A549 (cell line): ENCODE measurements around the gene ADGRL2. TPM values are rescaled to one million over a fixed set of nuclear protein-coding genes. Genes with fewer than 3 reads are reported as not detected.

ENCODE experiments used
- ATAC-seq, 2 experiments: fragments of 200-7000 bp in 1 of 2; fragments of >200 bp in 1 of 2; cut with Nextera tagmentation in 1 of 2; cut with Tn5 transposase in 1 of 2; 3 replicates each; pipeline versions ENCODE4 v1.8.0 to v1.9.1; 2018 to 2020; ENCODE audit warnings: mild to moderate bottlenecking in 1 of 2, moderate library complexity in 1 of 2
- CTCF ChIA-PET: fragments of 300-600 bp; sonication (Branson Sonifier 250); formaldehyde crosslinking; extraction: SDS; loops from one replicate; lab custom pipeline; 2021; ENCODE audit warnings: antibody characterized with exemption, inconsistent platforms; lab: Yijun Ruan, JAX
- POLR2A ChIA-PET: fragments of 350-600 bp; formaldehyde crosslinking; extraction: SDS; loops from one replicate; lab custom pipeline; 2021; ENCODE audit warnings: antibody characterized with exemption, inconsistent platforms; lab: Yijun Ruan, JAX
- DNase-seq, 2 experiments: peaks; one replicate each; pipeline versions ENCODE4 v3.0.0 to v3.0.0-alpha.2; 2011 to 2016; ENCODE audit warnings: low read depth in 1 of 2, low spot score in 1 of 2
- FAIRE-seq: peaks from 2 replicates; lab custom pipeline; 2011; peaks lifted over from hg19 to GRCh38; lab: Jason Lieb, UNC
- H3K27ac ChIP-seq, 2 experiments: fragments of >200 bp; sonication (Bioruptor Twin); formaldehyde crosslinking; 3 replicates each; pipeline ENCODE4 v1.5.1; 2016 to 2017
- H3K4me1 ChIP-seq: fragments of >200 bp; sonication (Bioruptor Twin); formaldehyde crosslinking; 3 replicates; pipeline ENCODE4 v1.6.1; 2016
- H3K4me2 ChIP-seq: fragments of >200 bp; sonication (Bioruptor Twin); formaldehyde crosslinking; 3 replicates; pipeline ENCODE4 v1.6.1; 2016
- H3K4me3 ChIP-seq: fragments of >200 bp; sonication (Bioruptor Twin); formaldehyde crosslinking; 3 replicates; pipeline ENCODE4 v1.5.1; 2016
- H3K9me3 ChIP-seq: fragments of >200 bp; sonication (Bioruptor Twin); formaldehyde crosslinking; 3 replicates; pipeline ENCODE4 v1.6.1; 2016
- CBX2 ChIP-seq: fragments of 200-600 bp; sonication (generic); IDR thresholded peaks from 2 replicates; pipeline ENCODE4 v1.6.1; 2016; ENCODE audit warnings: low read depth, mild to moderate bottlenecking, borderline replicate concordance
- CEBPB ChIP-seq, 2 experiments: fragments of >200 bp in 1 of 2; sonication (Bioruptor Twin) in 1 of 2; formaldehyde crosslinking in 1 of 2; IDR thresholded peaks; 2 replicates each; pipeline ENCODE4 v1.6.1; 2012 to 2016
- EHMT2 ChIP-seq: fragments of 200-600 bp; sonication (generic); IDR thresholded peaks from 2 replicates; pipeline ENCODE4 v1.6.1; 2016; ENCODE audit warnings: antibody characterized with exemption, low read depth, mild to moderate bottlenecking, moderate library complexity
- EP300 ChIP-seq, 2 experiments: fragments of >200 bp; sonication (Bioruptor Twin); formaldehyde crosslinking; IDR thresholded peaks; 2 replicates in 1 of 2; 3 replicates in 1 of 2; pipeline ENCODE4 v1.6.1; 2016 to 2017
- ESRRA ChIP-seq: fragments of 150-350 bp; IDR thresholded peaks from 2 replicates; pipeline ENCODE4 v1.6.1; 2014; ENCODE audit warnings: mild to moderate bottlenecking, low read length, borderline replicate concordance
- FOSB ChIP-seq: fragments of 250-450 bp; sonication (Bioruptor Pico); IDR thresholded peaks from 2 replicates; pipeline ENCODE4 v1.5.0; 2020; ENCODE audit warnings: mild to moderate bottlenecking, moderate library complexity
- FOXS1 ChIP-seq: fragments of 250-450 bp; sonication (Bioruptor Pico); IDR thresholded peaks from 2 replicates; pipeline ENCODE4 v1.5.0; 2020; ENCODE audit warnings: mild to moderate bottlenecking, moderate library complexity
- GATA3 ChIP-seq: IDR thresholded peaks from 2 replicates; pipeline ENCODE4 v1.6.1; 2012; ENCODE audit warnings: borderline replicate concordance
- JUN ChIP-seq, 2 experiments: fragments of >200 bp; sonication (Bioruptor Twin); formaldehyde crosslinking; IDR thresholded peaks; 2 replicates in 1 of 2; 3 replicates in 1 of 2; pipeline ENCODE4 v1.6.1; 2016 to 2017
- JUNB ChIP-seq: fragments of >200 bp; sonication (Bioruptor Twin); formaldehyde crosslinking; IDR thresholded peaks from 2 replicates; pipeline ENCODE4 v1.6.1; 2016
- KDM1A ChIP-seq: fragments of 200-600 bp; sonication (generic); IDR thresholded peaks from 2 replicates; pipeline ENCODE4 v1.6.1; 2016; ENCODE audit warnings: low read depth, mild to moderate bottlenecking
- KDM5A ChIP-seq: fragments of 200-600 bp; sonication (generic); IDR thresholded peaks from 2 replicates; pipeline ENCODE4 v1.6.1; 2016; ENCODE audit warnings: antibody characterized with exemption, mild to moderate bottlenecking
- MYC ChIP-seq: IDR thresholded peaks from 2 replicates; pipeline ENCODE4 v1.6.1; 2012; ENCODE audit warnings: mild to moderate bottlenecking, inconsistent platforms, low read length, improper control_type of control experiment, borderline replicate concordance
- NPAS2 ChIP-seq: fragments of 250-450 bp; sonication (Bioruptor Pico); IDR thresholded peaks from 2 replicates; pipeline ENCODE4 v1.8.0; 2022; ENCODE audit warnings: mild to moderate bottlenecking, moderate library complexity, borderline replicate concordance
- NR3C1 ChIP-seq: fragments of >200 bp; sonication (Bioruptor Twin); formaldehyde crosslinking; IDR thresholded peaks from 3 replicates; pipeline ENCODE4 v1.6.1; 2017
- PHF8 ChIP-seq: fragments of 200-600 bp; sonication (generic); IDR thresholded peaks from 2 replicates; pipeline ENCODE4 v1.6.1; 2016; ENCODE audit warnings: low read depth, mild to moderate bottlenecking, antibody characterized with exemption, moderate library complexity, borderline replicate concordance
- RAD21 ChIP-seq, 2 experiments: fragments of >200 bp in 1 of 2; sonication (Bioruptor Twin) in 1 of 2; formaldehyde crosslinking in 1 of 2; IDR thresholded peaks in 1 of 2; conservative IDR thresholded peaks in 1 of 2; 2 replicates in 1 of 2; 3 replicates in 1 of 2; pipeline ENCODE4 v1.6.1; 2012 to 2018; ENCODE audit warnings: inconsistent platforms in 1 of 2
- RARB ChIP-seq: fragments of 250-450 bp; sonication (Bioruptor Pico); IDR thresholded peaks from 2 replicates; pipeline ENCODE4 v1.8.0; 2021; ENCODE audit warnings: mild to moderate bottlenecking, moderate library complexity
- RCOR1 ChIP-seq: fragments of 150-350 bp; IDR thresholded peaks from 2 replicates; pipeline ENCODE4 v1.6.1; 2014; ENCODE audit warnings: antibody characterized with exemption, low read length, low read depth
- SREBF2 ChIP-seq: fragments of 450-650 bp; IDR thresholded peaks from 2 replicates; pipeline ENCODE4 v1.6.1; 2014; ENCODE audit warnings: mild to moderate bottlenecking, moderate library complexity
- ZNF302 ChIP-seq: fragments of 250-450 bp; sonication (Bioruptor Pico); IDR thresholded peaks from 2 replicates; pipeline ENCODE4 v1.9.0; 2021; ENCODE audit warnings: inconsistent platforms, mild to moderate bottlenecking, moderate library complexity
- ZSCAN20 ChIP-seq: fragments of 250-450 bp; sonication (Bioruptor Pico); IDR thresholded peaks from 2 replicates; pipeline ENCODE4 v1.8.0; 2022; ENCODE audit warnings: mild to moderate bottlenecking, moderate library complexity
- whole genome bisulfite sequencing: methylation state at CpG from one replicate; pipeline ENCODE4 v1.1.6; 2017; ENCODE audit errors: missing lambda C conversion rate; 5-methylcytosine and 5-hydroxymethylcytosine counted together
- polyA plus RNA-seq, 4 experiments: library from polyadenylated mRNA; depleted of rRNA in 3 of 4; stranded (reverse); fragments of >200 nt; fragmentation: RNase III in 1 of 4; extraction: RNeasy Plus Mini Kit Qiagen cat#74134 plus additional on column Dnase treatment in 1 of 4; gene quantifications; 2 replicates in 3 of 4; 3 replicates in 1 of 4; pipeline ENCODE4 v1.2.3, GENCODE V29; 2011 to 2017
- TF ChIP-seq, protein P1 (sequence below): IDR thresholded peaks from 2 replicates; pipeline ENCODE4 v1.6.1; 2012; ENCODE audit warnings: low read depth, borderline replicate concordance
- TF ChIP-seq, protein P2 (sequence below): fragments of 150-350 bp; IDR thresholded peaks from 2 replicates; pipeline ENCODE4 v1.6.1; 2014; ENCODE audit warnings: low read depth, mild to moderate bottlenecking, low read length
- TF ChIP-seq, protein P3 (sequence below): fragments of 250-450 bp; sonication (Bioruptor Pico); IDR thresholded peaks from 2 replicates; pipeline ENCODE4 v1.5.0; 2020; ENCODE audit warnings: low read depth, mild to moderate bottlenecking, moderate library complexity
- TF ChIP-seq, protein P4 (sequence below): fragments of 450-650 bp; IDR thresholded peaks from 2 replicates; pipeline ENCODE4 v1.6.1; 2014; ENCODE audit warnings: antibody characterized with exemption
- TF ChIP-seq, protein P5 (sequence below): fragments of >200 bp; sonication (Bioruptor Twin); formaldehyde crosslinking; IDR thresholded peaks from 2 replicates; pipeline ENCODE4 v1.6.1; 2016

Gene ADGRL2
- polyA plus RNA-seq, 2 of the 4 experiments (the other 2 are of a cell fraction): 12.8 to 24.1 TPM

DNA sequence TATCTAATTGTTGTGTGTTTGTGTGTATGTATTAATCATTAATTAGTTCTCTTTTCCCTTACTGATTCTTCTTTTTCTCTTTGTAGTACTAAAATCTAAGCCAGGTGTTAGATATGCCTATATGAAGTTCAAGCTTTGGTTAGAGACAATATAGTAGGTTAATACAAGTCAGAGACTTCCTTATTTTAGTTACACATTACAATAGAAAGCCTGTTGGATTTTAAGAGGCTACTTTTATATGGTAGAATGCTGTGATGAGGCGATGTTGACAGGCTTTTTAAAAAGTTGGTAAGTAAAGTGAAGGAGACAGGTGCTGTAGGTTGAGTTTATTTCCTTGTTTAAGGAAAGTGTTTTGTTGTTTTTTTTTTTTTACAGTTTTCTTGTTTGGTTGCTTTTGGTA, 45.9 kb downstream of the ADGRL2 start (continued):
- TF ChIP-seq, protein P1, sequence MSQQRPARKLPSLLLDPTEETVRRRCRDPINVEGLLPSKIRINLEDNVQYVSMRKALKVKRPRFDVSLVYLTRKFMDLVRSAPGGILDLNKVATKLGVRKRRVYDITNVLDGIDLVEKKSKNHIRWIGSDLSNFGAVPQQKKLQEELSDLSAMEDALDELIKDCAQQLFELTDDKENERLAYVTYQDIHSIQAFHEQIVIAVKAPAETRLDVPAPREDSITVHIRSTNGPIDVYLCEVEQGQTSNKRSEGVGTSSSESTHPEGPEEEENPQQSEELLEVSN: no peak
- no peak for TF ChIP-seq KDM1A
- TF ChIP-seq RCOR1: no peak
- TF ChIP-seq CBX2: no peak
- TF ChIP-seq, protein P2, sequence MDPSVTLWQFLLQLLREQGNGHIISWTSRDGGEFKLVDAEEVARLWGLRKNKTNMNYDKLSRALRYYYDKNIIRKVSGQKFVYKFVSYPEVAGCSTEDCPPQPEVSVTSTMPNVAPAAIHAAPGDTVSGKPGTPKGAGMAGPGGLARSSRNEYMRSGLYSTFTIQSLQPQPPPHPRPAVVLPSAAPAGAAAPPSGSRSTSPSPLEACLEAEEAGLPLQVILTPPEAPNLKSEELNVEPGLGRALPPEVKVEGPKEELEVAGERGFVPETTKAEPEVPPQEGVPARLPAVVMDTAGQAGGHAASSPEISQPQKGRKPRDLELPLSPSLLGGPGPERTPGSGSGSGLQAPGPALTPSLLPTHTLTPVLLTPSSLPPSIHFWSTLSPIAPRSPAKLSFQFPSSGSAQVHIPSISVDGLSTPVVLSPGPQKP: no peak
- TF ChIP-seq ZNF302 (CRISPR knock-in tag): no peak
- no peak for TF ChIP-seq EP300 (IDR thresholded peaks at IDR 0.05)
- no peak for TF ChIP-seq PHF8
- TF ChIP-seq GATA3: no peak

DNA sequence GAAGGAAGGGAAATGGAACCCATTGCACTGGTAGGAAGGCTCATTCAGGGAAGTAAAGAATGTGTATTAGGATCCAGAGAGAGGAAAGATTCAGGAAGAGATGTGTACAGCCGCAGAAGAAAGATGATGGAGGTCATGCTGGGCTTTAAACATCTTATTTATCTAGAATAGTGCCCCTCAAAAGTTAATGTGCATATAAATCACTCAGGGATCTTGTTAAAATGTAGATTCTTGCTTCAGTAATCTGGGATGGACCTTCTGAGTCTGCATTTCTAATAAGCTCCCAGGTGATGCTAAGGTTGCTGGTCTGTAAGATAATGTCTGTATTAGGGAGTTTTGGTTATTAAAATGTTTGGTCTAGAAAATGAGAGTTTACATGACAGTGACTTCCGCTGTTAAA, 46.3 kb downstream of the ADGRL2 start:
- no peak for DNase-seq
- no peaks in the 10 kb centered on the region for H3K4me1 ChIP-seq
- H3K9me3 ChIP-seq: no peaks in the 10 kb centered on the region
- WGBS: 90% methylated on average over 2 of the region's 2 CpGs
- TF ChIP-seq, protein P3, sequence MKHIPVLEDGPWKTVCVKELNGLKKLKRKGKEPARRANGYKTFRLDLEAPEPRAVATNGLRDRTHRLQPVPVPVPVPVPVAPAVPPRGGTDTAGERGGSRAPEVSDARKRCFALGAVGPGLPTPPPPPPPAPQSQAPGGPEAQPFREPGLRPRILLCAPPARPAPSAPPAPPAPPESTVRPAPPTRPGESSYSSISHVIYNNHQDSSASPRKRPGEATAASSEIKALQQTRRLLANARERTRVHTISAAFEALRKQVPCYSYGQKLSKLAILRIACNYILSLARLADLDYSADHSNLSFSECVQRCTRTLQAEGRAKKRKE (CRISPR knock-in tag): no peak
- no peak for TF ChIP-seq NPAS2 (CRISPR knock-in tag)
- ChIA-PET CTCF (no interaction called here), POLR2A (no interaction called here)
- FAIRE-seq: no peak
- ATAC-seq: no peak
- H3K4me2 ChIP-seq: no peak overlapping the region
- H3K27ac ChIP-seq: no peak overlapping the region
- H3K4me3 ChIP-seq: no peak overlapping the region

DNA sequence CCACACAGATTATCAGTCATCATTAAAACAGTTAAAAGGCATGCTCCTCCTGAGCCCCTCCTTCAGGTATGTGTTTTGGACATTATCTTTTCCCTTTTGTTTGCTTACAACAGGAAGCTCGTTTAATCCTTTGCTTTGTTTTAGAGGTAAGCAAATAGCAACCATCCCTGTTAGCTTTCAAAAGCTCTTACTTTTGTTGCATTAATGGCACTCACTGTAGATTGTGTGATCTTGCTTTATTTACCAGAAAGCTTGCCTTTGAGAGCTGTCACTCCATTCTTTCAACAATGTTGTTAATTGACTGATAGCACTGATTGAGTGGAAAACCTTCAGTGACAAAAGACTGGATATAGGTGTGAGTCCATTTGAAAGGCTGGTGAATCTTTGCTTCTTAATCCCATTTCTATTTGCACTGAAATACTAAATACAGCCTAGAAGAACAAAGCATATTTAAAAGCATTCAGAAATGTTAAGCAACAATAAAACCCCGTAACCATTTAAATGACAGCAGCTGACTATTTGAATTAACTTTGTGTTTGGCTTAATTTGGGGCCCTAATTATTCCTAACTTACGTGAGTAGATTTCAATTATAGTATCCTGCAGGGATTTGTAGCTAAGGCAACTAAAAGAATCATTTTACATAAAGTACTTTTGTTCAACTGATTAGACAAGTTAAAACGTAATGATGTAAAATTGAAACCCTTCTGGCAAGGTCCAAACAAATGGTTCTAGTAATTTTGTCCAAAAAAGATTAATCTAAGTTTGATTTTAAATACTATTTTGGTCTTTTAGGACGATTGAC, 48.3 kb downstream of the ADGRL2 start:
- TF ChIP-seq ESRRA (no peak), SREBF2 (no peak)
- no peaks in the 10 kb centered on the region for H3K4me1 ChIP-seq
- FAIRE-seq (no peak), DNase-seq (no peak), ATAC-seq (no peak)
- H3K9me3 ChIP-seq: no peaks in the 10 kb centered on the region
- no peak overlapping the region for H3K27ac ChIP-seq
- no peak overlapping the region for H3K4me2 ChIP-seq
- no peak overlapping the region for H3K4me3 ChIP-seq
- ChIA-PET CTCF (no interaction called here), POLR2A (no interaction called here)
- 64% methylated on average over 5 of the region's 5 CpGs for WGBS

DNA sequence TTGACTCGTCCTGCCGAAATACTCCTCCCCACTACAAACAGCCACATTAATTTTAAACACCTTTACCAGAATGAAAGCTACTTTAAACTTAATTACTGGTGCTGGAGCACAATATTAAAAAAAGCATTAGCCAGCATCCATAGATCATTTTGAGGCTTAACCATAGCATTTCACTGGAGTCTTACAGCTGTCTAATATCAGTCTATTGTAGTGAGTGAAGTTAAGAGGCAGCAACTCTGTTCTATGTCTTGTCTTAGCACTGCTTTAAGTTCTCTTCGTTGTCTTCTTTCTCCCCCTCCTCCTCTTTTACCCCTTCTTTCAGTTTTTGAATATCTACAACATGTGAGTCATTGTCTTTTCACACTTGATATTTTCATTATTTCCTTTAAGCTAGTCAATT, 49.3 kb downstream of the ADGRL2 start:
- POLR2A ChIA-PET: no interaction called here
- Histone ChIP-seq H3K27ac (no peak overlapping the region), H3K4me3 (no peak overlapping the region), H3K4me2 (no peak overlapping the region), H3K4me1 (no peaks in the 10 kb centered on the region), H3K9me3 (no peaks in the 10 kb centered on the region)
- no peak for FAIRE-seq
- no peak for DNase-seq
- no peak for ATAC-seq
- 79% methylated on average over 3 of the region's 3 CpGs for WGBS
- CTCF ChIA-PET: no interaction called here
- TF ChIP-seq KDM1A (no peak), ZSCAN20 (CRISPR knock-in tag) (no peak), GATA3 (no peak), KDM5A (no peak), NR3C1 (no peak), EHMT2 (no peak), JUNB (no peak), RAD21 (conservative IDR thresholded peaks at IDR 0.05 in 1 of 2, IDR thresholded peaks at IDR 0.05 in 1 of 2) (no peak), MYC (no peak), CEBPB (IDR thresholded peaks at IDR 0.05) (no peak), JUN (IDR thresholded peaks at IDR 0.05) (no peak), FOXS1 (CRISPR knock-in tag) (no peak), RARB (CRISPR knock-in tag) (no peak), FOSB (CRISPR knock-in tag) (no peak)
- TF ChIP-seq, protein P4, sequence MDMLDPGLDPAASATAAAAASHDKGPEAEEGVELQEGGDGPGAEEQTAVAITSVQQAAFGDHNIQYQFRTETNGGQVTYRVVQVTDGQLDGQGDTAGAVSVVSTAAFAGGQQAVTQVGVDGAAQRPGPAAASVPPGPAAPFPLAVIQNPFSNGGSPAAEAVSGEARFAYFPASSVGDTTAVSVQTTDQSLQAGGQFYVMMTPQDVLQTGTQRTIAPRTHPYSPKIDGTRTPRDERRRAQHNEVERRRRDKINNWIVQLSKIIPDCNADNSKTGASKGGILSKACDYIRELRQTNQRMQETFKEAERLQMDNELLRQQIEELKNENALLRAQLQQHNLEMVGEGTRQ: no peak
- TF ChIP-seq, protein P5, sequence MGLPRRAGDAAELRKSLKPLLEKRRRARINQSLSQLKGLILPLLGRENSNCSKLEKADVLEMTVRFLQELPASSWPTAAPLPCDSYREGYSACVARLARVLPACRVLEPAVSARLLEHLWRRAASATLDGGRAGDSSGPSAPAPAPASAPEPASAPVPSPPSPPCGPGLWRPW: no peak
- TF ChIP-seq, protein P2: no peak
